Tongue (tissue), 2 donors: Measurements from ENCODE around the gene STIM2. TPM values are rescaled to one million over a fixed set of nuclear protein-coding genes. Genes with fewer than 3 reads are reported as not detected.
"Not testable (repeated sequence)": the region's sequence is repeated elsewhere in the genome, so short reads cannot be mapped to it uniquely, and the experiment has no call there.

Experiments
- DNase-seq: peaks from one replicate; pipeline ENCODE4 v3.0.0-alpha.2; 2015
- total RNA-seq: library from RNA; depleted of rRNA; stranded (reverse); fragments of >200 nt; gene quantifications from one replicate; pipeline ENCODE4 v1.2.3, GENCODE V29; 2014

The STIM2 gene
- total RNA-seq, 1 donor from 2014 or later = 25.4 TPM

DNA sequence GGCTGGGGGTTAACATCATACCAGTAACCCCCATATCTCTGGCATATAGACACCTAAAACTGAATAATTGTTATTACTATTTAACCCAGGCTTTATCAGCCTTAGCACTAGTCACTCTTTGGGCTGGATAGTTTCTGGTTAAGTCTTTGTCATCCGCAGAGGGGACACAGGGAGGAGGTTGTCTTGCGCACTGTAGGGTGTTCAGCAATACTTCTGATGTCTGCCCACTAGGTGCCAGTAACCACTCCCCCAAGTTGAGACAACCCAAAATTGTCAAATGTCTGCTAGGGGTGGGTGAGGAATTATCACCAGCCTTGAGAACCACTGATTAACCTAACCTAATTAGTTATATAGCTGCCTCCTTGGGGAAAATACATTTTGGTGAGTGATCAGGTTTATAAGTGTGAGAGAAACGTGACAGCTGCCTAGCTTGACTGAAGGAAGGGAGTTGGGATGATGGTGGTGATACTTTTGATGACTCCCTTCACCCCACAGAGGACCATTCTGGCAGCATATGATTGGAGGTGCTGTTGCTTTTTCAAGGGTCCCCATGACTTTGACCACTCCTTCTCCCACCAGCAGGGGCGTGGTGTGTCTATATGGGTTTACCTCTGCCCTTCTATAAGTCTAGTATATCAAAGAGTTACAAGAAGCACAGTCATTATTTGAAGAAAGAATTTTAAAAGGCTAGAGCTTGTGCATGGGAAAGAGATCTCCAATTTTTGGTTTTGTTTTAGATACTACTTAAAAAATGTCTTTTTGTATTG is 140.9 kb downstream of the STIM2 start:
- DNase-seq = no peak

DNA sequence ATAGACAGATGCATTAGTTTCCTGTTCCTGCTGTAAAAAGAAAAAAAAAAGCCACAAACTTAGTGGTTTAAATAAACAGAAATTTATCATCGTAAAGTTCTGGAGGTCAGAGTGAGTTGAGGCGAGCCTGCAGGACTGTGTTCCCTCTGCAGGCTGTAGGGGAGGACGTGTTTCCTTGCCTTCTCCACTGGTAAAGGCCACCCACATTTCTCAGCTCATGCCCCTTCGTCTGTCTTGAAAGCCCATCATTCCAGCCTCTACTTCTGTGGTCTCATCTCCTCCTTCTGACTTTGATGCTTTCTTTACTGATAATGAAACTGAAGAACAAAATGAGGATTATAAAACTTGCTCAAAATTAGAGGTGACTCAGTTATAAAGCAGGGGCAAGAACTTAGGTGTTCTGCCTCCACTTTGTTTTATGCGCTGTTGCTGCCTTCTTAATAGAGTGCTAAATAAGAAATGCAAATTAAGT is 143.0 kb downstream of the STIM2 start:
- DNase-seq = no peak

DNA sequence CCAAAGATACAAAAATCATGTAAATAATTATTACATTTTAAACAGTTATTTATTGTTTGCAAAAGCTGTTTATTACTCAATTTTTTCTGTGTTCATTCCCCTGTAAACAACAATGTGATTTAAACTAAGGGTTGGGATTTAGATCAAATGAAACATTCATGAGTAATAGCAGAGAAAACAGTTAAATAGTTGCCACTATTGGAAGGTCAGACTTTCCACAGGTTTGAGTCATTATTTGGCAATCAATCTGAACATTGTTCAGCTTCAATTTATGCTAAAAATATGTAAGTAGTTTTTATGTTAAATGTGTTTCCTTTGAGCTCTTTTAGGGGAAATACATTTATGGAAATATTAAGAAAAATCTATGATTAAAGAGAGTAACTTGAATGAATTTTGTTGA is 144.9 kb downstream of the STIM2 start:
- DNase-seq = no peak

- DNase-seq = no peak
These were observed 145.4 kb downstream of the STIM2 start for GRCh38 chr4:27005905-27006590.

DNA sequence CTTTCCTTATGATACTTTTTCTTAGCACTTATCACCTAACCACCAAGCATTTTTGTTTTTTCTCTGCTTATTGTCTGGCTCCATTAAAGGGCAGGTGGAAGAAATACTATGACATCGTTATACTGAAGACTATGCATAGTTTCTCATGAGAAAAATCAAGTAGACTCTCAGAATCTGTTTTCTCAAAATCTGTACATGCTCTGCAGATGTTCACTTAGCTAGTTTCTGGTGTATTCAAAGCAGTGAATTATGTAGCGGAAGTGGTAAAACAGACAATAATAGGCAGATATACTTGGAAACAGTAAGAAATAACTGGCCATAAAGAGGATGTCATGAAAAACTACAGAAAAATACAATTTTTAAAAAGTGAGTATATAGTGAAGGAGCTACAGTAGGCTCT is 146.0 kb downstream of the STIM2 start:
- no peak for DNase-seq

GRCh38 chr4:27007507-27007906 is 146.9 kb downstream of the STIM2 start:
- no peak for DNase-seq

GRCh38 chr4:27008679-27009078 is 148.0 kb downstream of the STIM2 start:
- DNase-seq = no peak

- DNase-seq = no peak
These were observed 148.9 kb downstream of the STIM2 start for GRCh38 chr4:27009539-27009938.

DNA sequence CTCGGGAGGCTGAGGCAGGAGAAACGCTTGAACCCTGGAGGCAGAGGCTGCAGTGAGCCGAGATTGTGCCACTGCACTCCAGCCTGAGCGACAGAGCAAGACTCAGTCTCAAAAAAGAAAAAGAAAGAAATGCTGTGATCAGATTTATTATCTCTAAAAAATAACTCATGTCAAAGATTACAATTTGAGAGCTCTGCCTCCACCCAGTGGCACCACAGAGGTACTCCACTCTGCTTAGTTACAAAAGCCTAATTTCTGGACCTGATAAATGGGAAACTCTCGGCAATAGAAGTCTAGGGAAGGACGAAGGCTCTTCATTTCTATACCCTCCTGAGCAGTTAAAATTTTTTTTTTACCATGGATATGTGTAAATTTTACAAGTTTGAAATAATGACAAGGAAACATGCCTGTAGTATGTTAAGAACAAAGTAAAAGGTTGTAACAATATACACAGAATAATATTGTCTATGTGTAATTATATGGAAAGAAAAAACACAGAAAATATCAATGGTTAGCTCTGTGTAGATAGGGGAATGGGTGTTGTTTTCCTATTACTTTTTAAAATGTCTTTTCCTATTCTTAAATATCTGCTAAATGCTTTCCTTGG is 149.8 kb downstream of the STIM2 start:
- DNase-seq = peak; percentile 85

DNA sequence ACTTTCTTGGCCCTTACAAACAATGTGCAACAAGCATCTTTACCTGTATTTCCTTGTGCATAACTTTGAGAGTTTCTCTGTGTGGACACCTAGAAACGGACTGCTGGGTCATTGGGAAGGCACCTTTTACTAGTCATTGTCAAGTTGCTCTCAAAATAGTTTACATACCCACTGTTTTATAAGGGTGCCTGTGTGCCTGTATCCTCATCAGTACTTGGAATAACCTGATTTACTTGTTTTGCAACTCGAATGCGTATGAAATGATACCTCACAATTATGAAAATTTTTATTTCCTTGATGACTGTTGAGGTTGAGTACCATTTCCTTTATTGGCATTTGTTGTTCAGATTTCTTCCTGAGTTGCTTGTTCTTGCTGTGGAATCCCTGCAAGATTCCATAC is 150.8 kb downstream of the STIM2 start:
- DNase-seq = no peak

GRCh38 chr4:27013012-27013411 is 152.4 kb downstream of the STIM2 start:
- DNase-seq = no peak

DNA sequence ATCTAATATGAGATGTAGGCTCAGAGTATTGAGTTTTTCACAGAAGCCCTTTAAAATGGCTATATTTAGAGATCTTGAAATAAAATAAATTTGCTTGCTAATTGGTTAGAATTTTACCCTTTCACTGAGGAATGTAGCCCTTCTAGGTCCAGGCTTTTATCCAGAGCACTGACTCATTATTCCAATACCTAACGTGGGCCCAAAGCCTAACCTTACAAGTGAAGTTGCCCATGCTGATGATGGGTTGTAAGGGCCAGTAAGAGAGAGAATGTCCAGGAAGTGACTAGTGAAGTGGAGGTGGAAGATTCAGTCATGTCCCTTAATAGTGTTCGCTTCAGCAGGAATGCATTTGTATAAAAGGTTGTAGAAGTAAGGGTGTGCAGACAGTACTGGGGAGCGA is 155.9 kb downstream of the STIM2 start:
- DNase-seq = no peak

GRCh38 chr4:27017623-27018022 is 157.0 kb downstream of the STIM2 start:
- no peak for DNase-seq

DNA sequence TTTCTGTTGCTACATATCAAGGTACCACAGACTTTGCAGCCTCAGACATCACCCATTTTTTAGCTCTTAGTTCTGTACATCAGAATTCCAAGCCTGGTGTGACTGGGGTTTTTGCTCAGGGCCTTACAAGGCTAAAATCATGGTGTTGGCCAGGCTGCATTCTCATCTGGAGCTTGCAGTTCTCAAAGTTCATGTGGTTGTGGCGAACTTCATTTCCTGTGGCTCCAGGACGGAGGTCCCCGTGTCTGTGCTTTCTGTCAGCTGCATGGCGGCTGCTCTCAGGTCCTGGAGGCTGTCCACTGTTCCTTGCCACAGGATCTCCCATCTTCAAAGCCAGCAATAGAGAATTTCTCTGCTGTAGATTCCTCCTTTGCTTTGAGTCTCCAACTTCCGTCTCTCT is 157.4 kb downstream of the STIM2 start:
- DNase-seq = no peak

- DNase-seq = no peak
These were observed 158.3 kb downstream of the STIM2 start for GRCh38 chr4:27018910-27019309.

DNA sequence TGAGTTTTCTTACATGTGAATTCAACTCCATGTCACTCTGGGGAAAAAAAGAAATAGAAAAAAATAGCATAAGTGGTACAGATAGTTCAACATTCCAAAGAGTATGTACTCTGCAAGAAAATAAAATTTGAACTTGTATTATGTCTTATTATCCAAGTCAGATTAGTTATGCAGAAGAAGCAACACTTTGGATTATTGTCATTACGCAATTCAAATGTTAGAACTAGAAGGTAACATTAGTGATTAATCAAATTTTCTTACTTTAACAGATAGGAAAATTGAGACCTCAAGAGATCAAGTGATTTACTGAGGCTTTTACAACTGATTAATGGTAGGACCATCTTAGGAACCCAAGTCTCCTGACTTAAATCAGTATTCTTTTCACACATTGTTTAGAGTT is 159.1 kb downstream of the STIM2 start:
- no peak for DNase-seq

GRCh38 chr4:27020203-27020602 is 159.6 kb downstream of the STIM2 start:
- DNase-seq = no peak

DNA sequence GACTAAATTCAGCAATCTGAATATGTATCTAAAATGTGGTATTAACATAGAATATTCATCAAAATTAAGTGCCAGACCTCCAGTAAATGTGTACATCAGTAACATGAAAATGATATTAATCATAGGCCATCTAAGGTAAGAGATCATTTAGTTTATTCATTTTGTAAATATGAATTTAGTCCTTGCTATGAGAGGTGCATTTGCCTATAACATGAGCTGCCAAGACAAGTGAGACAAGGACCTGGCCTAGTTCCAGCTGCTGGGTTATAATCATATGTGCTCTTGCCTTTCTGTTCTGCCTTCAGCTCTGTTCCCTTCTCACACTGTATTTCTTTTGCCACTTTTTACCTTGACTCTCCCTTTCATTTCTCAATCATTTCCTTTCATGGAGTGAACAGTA is 160.0 kb downstream of the STIM2 start:
- DNase-seq = no peak

DNA sequence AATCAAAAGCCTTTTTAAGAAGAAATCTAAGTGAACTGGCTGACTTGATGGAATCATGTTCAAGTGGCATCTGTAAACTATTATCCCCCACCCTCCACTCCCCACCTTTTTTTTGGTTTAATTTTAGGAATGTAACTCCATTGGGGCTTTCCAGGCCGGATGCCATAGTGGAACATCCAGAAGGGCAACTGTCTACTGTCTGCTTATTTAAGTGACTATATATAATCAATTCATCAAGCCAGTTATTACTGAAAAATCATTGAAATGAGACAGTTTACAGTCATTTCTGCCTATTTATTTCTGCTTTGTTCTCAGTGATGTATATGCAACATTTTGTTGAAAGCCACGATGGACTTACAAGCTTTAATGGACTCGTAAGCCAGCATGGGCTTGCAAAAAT is 162.3 kb downstream of the STIM2 start:
- DNase-seq = no peak

DNA sequence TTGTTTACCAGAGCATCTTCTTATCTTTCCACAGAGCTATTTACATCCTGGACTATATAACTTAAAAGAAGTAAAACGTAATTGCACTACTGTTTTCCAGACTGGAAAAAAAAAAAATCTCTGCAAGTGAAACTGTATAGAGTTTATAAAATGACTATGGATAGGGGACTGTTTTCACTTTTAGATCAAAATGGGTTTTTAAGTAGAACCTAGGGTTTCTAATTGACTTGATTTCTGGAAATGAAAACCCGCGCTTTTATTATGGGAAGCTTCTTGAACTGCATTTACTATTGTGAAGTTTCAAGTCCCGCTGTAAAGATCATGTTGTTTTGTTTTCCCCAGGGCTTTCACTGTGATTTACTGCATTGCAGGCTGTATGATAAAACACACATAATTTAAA is 162.7 kb downstream of the STIM2 start:
- no peak for DNase-seq

- DNase-seq = peak; percentile 39
These were observed 164.2 kb downstream of the STIM2 start for GRCh38 chr4:27024805-27025204.

DNA sequence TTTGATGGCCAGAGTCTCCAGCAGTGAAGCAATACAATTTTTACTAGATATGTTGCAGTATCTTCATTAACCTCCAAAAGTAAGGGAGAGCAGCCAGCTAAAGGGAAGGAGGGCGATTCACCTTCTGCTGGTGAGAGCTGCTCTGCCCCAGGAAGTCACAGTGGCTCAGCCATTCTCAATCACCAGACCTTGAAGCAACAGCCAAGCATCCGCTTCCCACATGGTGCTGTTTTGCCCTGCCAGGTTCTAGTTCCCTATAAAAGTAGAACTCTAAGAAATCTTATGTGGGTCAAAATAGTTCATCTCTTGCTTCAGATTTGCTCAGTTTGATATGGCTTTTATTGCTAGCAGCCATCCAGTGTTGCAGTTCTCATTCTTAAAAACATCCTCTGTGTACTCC is 166.8 kb downstream of the STIM2 start:
- no peak for DNase-seq

DNA sequence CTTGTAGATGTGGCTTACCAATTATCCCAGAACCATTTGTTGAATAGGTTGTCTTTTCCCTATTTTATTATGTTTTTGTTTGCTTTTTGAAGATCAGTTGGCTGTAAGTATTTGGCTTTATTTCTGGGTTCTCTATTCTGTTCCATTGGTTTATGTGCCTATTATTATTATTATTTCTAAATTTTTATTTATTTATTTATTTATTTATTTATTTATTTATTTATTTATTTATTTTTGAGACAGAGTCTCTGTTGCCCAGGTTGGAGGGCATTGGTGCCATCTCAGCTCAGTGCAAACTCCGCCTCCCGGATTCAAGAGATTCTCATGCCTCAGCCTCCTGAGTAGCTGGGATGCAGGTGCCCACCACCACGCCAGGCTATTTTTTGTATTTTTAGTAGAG is 174.5 kb downstream of the STIM2 start:
- DNase-seq = not testable (repeated sequence)

DNA sequence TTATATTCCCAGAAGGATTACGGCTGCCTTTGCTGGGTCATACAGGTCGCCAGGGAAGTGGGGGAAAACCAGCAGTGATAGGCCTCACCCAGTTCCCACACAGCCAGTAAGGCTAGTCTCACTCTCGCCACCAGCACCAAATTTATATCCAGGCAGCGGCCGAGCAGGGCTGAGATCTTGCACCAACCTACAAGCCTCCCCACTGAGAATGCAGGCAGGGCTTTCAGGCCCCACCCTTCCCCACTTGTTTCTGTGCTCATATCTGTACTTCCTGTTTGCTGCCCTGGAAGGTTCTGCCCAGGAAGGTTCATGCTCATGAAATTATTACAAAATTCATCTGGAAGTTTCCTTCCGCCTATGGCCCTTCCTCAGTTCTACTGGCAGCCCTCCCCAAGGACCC is 179.7 kb downstream of the STIM2 start:
- DNase-seq = no peak
